ENCODE measurements around the gene ANGPTL2.

GRCh38 chr9:127058011-127058644 is 64.3 kb downstream of the ANGPTL2 start:
- TF ChIP-seq TEAD4 (IDR thresholded peaks at IDR 0.05), result no peak
- no peak for TF ChIP-seq NFIC (IDR thresholded peaks at IDR 0.05)
- TF ChIP-seq RAD21 (IDR thresholded peaks at IDR 0.05; ENCODE audit: low read depth), result no peak
- TF ChIP-seq EGR1 (IDR thresholded peaks at IDR 0.05), result no peak
- no peak for TF ChIP-seq TAF1 (IDR thresholded peaks at IDR 0.05; ENCODE audit: low read depth)
- no peak for TF ChIP-seq ZBTB7A (IDR thresholded peaks at IDR 0.05; ENCODE audit: low read depth)
- no peak for TF ChIP-seq EP300 (IDR thresholded peaks at IDR 0.05; ENCODE audit: borderline replicate concordance)
- TF ChIP-seq REST (IDR thresholded peaks at IDR 0.05; ENCODE audit: low read depth), result no peak
- no peak for TF ChIP-seq CEBPB (IDR thresholded peaks at IDR 0.05)
- TF ChIP-seq MAX (IDR thresholded peaks at IDR 0.05), result no peak

Data from Ishikawa (cell line).